ENCODE results near the gene PIGA. TPM values are rescaled to one million over a fixed set of nuclear protein-coding genes. Genes with fewer than 3 reads are reported as not detected.
A peak's percentile ranks its signal among the peaks of the same experiment; 100 is the strongest.

Gene PIGA
- total RNA-seq, 2 experiments from 2014 or later = 19.0 to 20.9 TPM

- no peak for ATAC-seq
- peaks cover 6% of the 10 kb centered on the region for H3K27me3 Mint-ChIP-seq (ENCODE audit: low read depth)
- POLR2A ChIA-PET = no interaction called here
- CTCF ChIA-PET = no interaction called here
- H3K4me3 Mint-ChIP-seq = no peak overlapping the region
- no peaks in the 10 kb centered on the region for H3K36me3 Mint-ChIP-seq (ENCODE audit: low read depth)
- no peaks in the 10 kb centered on the region for H3K4me1 Mint-ChIP-seq (ENCODE audit: low read depth)
- no peak overlapping the region for H3K27ac Mint-ChIP-seq
- no peaks in the 10 kb centered on the region for H3K9me3 Mint-ChIP-seq (ENCODE audit: insufficient read depth)
- DNase-seq = no peak
These were observed 10.7 kb upstream of the PIGA start for GRCh38 chrX:15345976-15346375.

- ATAC-seq (no peak), DNase-seq (no peak)
- Mint-ChIP-seq H3K27ac (no peak overlapping the region), H3K4me3 (no peak overlapping the region), H3K36me3 (ENCODE audit: low read depth) (no peaks in the 10 kb centered on the region), H3K4me1 (ENCODE audit: low read depth) (no peaks in the 10 kb centered on the region), H3K27me3 (ENCODE audit: low read depth) (peaks cover 6% of the 10 kb centered on the region), H3K9me3 (ENCODE audit: insufficient read depth) (no peaks in the 10 kb centered on the region)
- ChIA-PET POLR2A (no interaction called here), CTCF (no interaction called here)
These were observed 8.8 kb upstream of the PIGA start for GRCh38 chrX:15344106-15344505.

- no peak for DNase-seq
- H3K4me1 Mint-ChIP-seq (ENCODE audit: low read depth) = no peaks in the 10 kb centered on the region
- no peaks in the 10 kb centered on the region for H3K36me3 Mint-ChIP-seq (ENCODE audit: low read depth)
- H3K27ac Mint-ChIP-seq = no peak overlapping the region
- peaks cover 7% of the 10 kb centered on the region for H3K27me3 Mint-ChIP-seq (ENCODE audit: low read depth)
- CTCF ChIA-PET = no interaction called here
- POLR2A ChIA-PET = no interaction called here
- no peak for ATAC-seq
- no peaks in the 10 kb centered on the region for H3K9me3 Mint-ChIP-seq (ENCODE audit: insufficient read depth)
- H3K4me3 Mint-ChIP-seq = no peak overlapping the region
These were observed 7.8 kb upstream of the PIGA start for GRCh38 chrX:15343075-15343476.

GRCh38 chrX:15340867-15341266 lies 5.5 kb upstream of the PIGA start:
- Mint-ChIP-seq H3K4me3 (no peak overlapping the region), H3K27ac (no peak overlapping the region), H3K9me3 (ENCODE audit: insufficient read depth) (no peaks in the 10 kb centered on the region), H3K27me3 (ENCODE audit: low read depth) (peaks cover 12% of the 10 kb centered on the region), H3K4me1 (ENCODE audit: low read depth) (peaks cover 7% of the 10 kb centered on the region), H3K36me3 (ENCODE audit: low read depth) (no peaks in the 10 kb centered on the region)
- CTCF ChIA-PET = interaction anchor here (2.1 kb wide), 1 partner anchor 127 kb away, joined by 5 read pairs; no protein-coding TSS in a partner anchor
- POLR2A ChIA-PET = no interaction called here
- ATAC-seq (no peak), DNase-seq (no peak)

GRCh38 chrX:15336023-15336413 lies 695 bp upstream of the PIGA start:
- Mint-ChIP-seq H3K36me3 (ENCODE audit: low read depth) (peaks cover 8% of the 10 kb centered on the region), H3K27ac (peak overlapping the region; percentile 95), H3K27me3 (ENCODE audit: low read depth) (peaks cover 7% of the 10 kb centered on the region), H3K4me1 (ENCODE audit: low read depth) (peaks cover 18% of the 10 kb centered on the region), H3K9me3 (ENCODE audit: insufficient read depth) (no peaks in the 10 kb centered on the region), H3K4me3 (peak overlapping the region; percentile 91)
- no peak for ATAC-seq
- ChIA-PET POLR2A (no interaction called here), CTCF (no interaction called here)
- DNase-seq = peak; percentile 28

GRCh38 chrX:15334561-15334960 lies 762 bp downstream of the PIGA start:
- peak overlapping the region; percentile 91 for H3K4me3 Mint-ChIP-seq
- POLR2A ChIA-PET = no interaction called here
- ATAC-seq (no peak), DNase-seq (peak; percentile 45)
- H3K27ac Mint-ChIP-seq = peak overlapping the region; percentile 95
- H3K4me1 Mint-ChIP-seq (ENCODE audit: low read depth) = peaks cover 18% of the 10 kb centered on the region
- peaks cover 8% of the 10 kb centered on the region for H3K36me3 Mint-ChIP-seq (ENCODE audit: low read depth)
- H3K27me3 Mint-ChIP-seq (ENCODE audit: low read depth) = peaks cover 7% of the 10 kb centered on the region
- CTCF ChIA-PET = interaction anchor here (0.6 to 1.0 kb wide), 3 partner anchors 14 to 190 kb away, joined by 3 to 4 read pairs (median 3); no protein-coding TSS in a partner anchor
- H3K9me3 Mint-ChIP-seq (ENCODE audit: insufficient read depth) = no peaks in the 10 kb centered on the region

- CTCF ChIA-PET = no interaction called here
- Mint-ChIP-seq H3K27me3 (ENCODE audit: low read depth) (no peaks in the 10 kb centered on the region), H3K4me3 (no peak overlapping the region), H3K9me3 (ENCODE audit: insufficient read depth) (no peaks in the 10 kb centered on the region), H3K27ac (no peak overlapping the region), H3K36me3 (ENCODE audit: low read depth) (peaks cover 19% of the 10 kb centered on the region), H3K4me1 (ENCODE audit: low read depth) (peaks cover 5% of the 10 kb centered on the region)
- ATAC-seq (no peak), DNase-seq (no peak)
- POLR2A ChIA-PET = no interaction called here
These were observed 6.5 kb downstream of the PIGA start for GRCh38 chrX:15328821-15329220.

GRCh38 chrX:15328131-15328530 lies 7.2 kb downstream of the PIGA start:
- Mint-ChIP-seq H3K36me3 (ENCODE audit: low read depth) (peaks cover 21% of the 10 kb centered on the region), H3K4me3 (no peak overlapping the region), H3K27ac (no peak overlapping the region), H3K9me3 (ENCODE audit: insufficient read depth) (no peaks in the 10 kb centered on the region), H3K4me1 (ENCODE audit: low read depth) (peaks cover 5% of the 10 kb centered on the region), H3K27me3 (ENCODE audit: low read depth) (no peaks in the 10 kb centered on the region)
- no peak for DNase-seq
- no peak for ATAC-seq
- ChIA-PET POLR2A (no interaction called here), CTCF (no interaction called here)

- Mint-ChIP-seq H3K27ac (no peak overlapping the region), H3K9me3 (ENCODE audit: insufficient read depth) (no peaks in the 10 kb centered on the region), H3K4me3 (no peak overlapping the region), H3K4me1 (ENCODE audit: low read depth) (no peaks in the 10 kb centered on the region), H3K27me3 (ENCODE audit: low read depth) (no peaks in the 10 kb centered on the region), H3K36me3 (ENCODE audit: low read depth) (peaks cover 17% of the 10 kb centered on the region)
- ATAC-seq (no peak), DNase-seq (no peak)
- CTCF ChIA-PET = no interaction called here
- POLR2A ChIA-PET = no interaction called here
These were observed 12.9 kb downstream of the PIGA start for GRCh38 chrX:15322472-15322871.

GRCh38 chrX:15322072-15322471 lies 13.3 kb downstream of the PIGA start:
- POLR2A ChIA-PET = no interaction called here
- DNase-seq (no peak), ATAC-seq (no peak)
- Mint-ChIP-seq H3K27me3 (ENCODE audit: low read depth) (no peaks in the 10 kb centered on the region), H3K9me3 (ENCODE audit: insufficient read depth) (no peaks in the 10 kb centered on the region), H3K4me3 (no peak overlapping the region), H3K27ac (no peak overlapping the region), H3K4me1 (ENCODE audit: low read depth) (no peaks in the 10 kb centered on the region), H3K36me3 (ENCODE audit: low read depth) (peaks cover 17% of the 10 kb centered on the region)
- CTCF ChIA-PET = no interaction called here

GRCh38 chrX:15321447-15321846 lies 13.9 kb downstream of the PIGA start:
- no peaks in the 10 kb centered on the region for H3K4me1 Mint-ChIP-seq (ENCODE audit: low read depth)
- POLR2A ChIA-PET = no interaction called here

GRCh38 chrX:15320297-15320696 lies 15.0 kb downstream of the PIGA start:
- no peaks in the 10 kb centered on the region for H3K27me3 Mint-ChIP-seq (ENCODE audit: low read depth)
- no peak for ATAC-seq
- ChIA-PET CTCF (no interaction called here), POLR2A (no interaction called here)
- DNase-seq = no peak
- no peaks in the 10 kb centered on the region for H3K9me3 Mint-ChIP-seq (ENCODE audit: insufficient read depth)
- peaks cover 17% of the 10 kb centered on the region for H3K36me3 Mint-ChIP-seq (ENCODE audit: low read depth)
- no peaks in the 10 kb centered on the region for H3K4me1 Mint-ChIP-seq (ENCODE audit: low read depth)
- no peak overlapping the region for H3K4me3 Mint-ChIP-seq
- H3K27ac Mint-ChIP-seq = no peak overlapping the region

More at GRCh38 chrX:15321447-15321846, 13.9 kb downstream of the PIGA start:
- CTCF ChIA-PET = no interaction called here
- Mint-ChIP-seq H3K36me3 (ENCODE audit: low read depth) (peaks cover 17% of the 10 kb centered on the region), H3K4me3 (no peak overlapping the region), H3K9me3 (ENCODE audit: insufficient read depth) (no peaks in the 10 kb centered on the region), H3K27me3 (ENCODE audit: low read depth) (no peaks in the 10 kb centered on the region), H3K27ac (no peak overlapping the region)
- DNase-seq (no peak), ATAC-seq (no peak)

- no peaks in the 10 kb centered on the region for H3K27me3 Mint-ChIP-seq (ENCODE audit: low read depth)
- ATAC-seq (no peak), DNase-seq (no peak)
- H3K4me3 Mint-ChIP-seq = no peak overlapping the region
- CTCF ChIA-PET = no interaction called here
- no peaks in the 10 kb centered on the region for H3K4me1 Mint-ChIP-seq (ENCODE audit: low read depth)
- H3K9me3 Mint-ChIP-seq (ENCODE audit: insufficient read depth) = no peaks in the 10 kb centered on the region
- H3K27ac Mint-ChIP-seq = no peak overlapping the region
- peaks cover 15% of the 10 kb centered on the region for H3K36me3 Mint-ChIP-seq (ENCODE audit: low read depth)
- POLR2A ChIA-PET = no interaction called here
These were observed 16.2 kb downstream of the PIGA start for GRCh38 chrX:15319075-15319474.

Measured in activated CD8-positive, alpha-beta T cell treated with anti-CD3 and anti-CD28 coated beads, Interleukin-2, amount 10 ng/mL, durations not matched to agents 7 days and 5 days (primary cell).